GM10266 (cell line): ENCODE measurements around the gene PPARG.
"Not testable (repeated sequence)": the region's sequence is repeated elsewhere in the genome, so short reads cannot be mapped to it uniquely, and the experiment has no call there.

ENCODE experiments used
- DNase-seq: peaks from one replicate; pipeline ENCODE4 v3.0.0; 2012; ENCODE audit errors: extremely low spot score
- CTCF ChIP-seq: IDR thresholded peaks from 2 replicates; pipeline ENCODE4 v1.5.1; 2012; ENCODE audit warnings: mild to moderate bottlenecking, low read depth; ENCODE audit not compliant: control insufficient read depth, insufficient read depth; ENCODE audit errors: missing control alignments

The PPARG gene

GRCh38 chr3:12468276-12468675, 179.4 kb downstream of the PPARG start:
- no peak for TF ChIP-seq CTCF
- no peak for DNase-seq

GRCh38 chr3:12468757-12469156, 179.9 kb downstream of the PPARG start:
- no peak for DNase-seq
- TF ChIP-seq CTCF: no peak

- DNase-seq: not testable (repeated sequence)
Measured at GRCh38 chr3:12469222-12469621, 180.4 kb downstream of the PPARG start.

GRCh38 chr3:12470111-12470510, 181.2 kb downstream of the PPARG start:
- DNase-seq: no peak

GRCh38 chr3:12470680-12471079, 181.8 kb downstream of the PPARG start:
- DNase-seq: no peak
- TF ChIP-seq CTCF: no peak

More at GRCh38 chr3:12470111-12470510, 181.2 kb downstream of the PPARG start:
- no peak for TF ChIP-seq CTCF

- DNase-seq: no peak
- no peak for TF ChIP-seq CTCF
Measured at GRCh38 chr3:12471241-12471640, 182.4 kb downstream of the PPARG start.

GRCh38 chr3:12472000-12472610, 183.2 kb downstream of the PPARG start:
- no peak for TF ChIP-seq CTCF
- DNase-seq: no peak

GRCh38 chr3:12472796-12473195, 183.9 kb downstream of the PPARG start:
- DNase-seq: no peak
- no peak for TF ChIP-seq CTCF
